Natural killer cell (primary cell): ENCODE results near the gene HK1. TPM values are rescaled to one million over a fixed set of nuclear protein-coding genes. Genes with fewer than 3 reads are reported as not detected.

Experiments used
- ATAC-seq, 3 donors: fragments of 150-1000 bp in 2 of 3; fragments of 200-7000 bp in 1 of 3; cut with Tn5 transposase; 1 replicate in 1 of 3; 2 replicates in 2 of 3; pipeline ENCODE4 v1.10.0; 2021; ENCODE audit warnings: mild to moderate bottlenecking in 2 of 3, moderate library complexity in 2 of 3
- DNase-seq, 2 donors: peaks; one replicate each; pipeline versions ENCODE4 v3.0.0 to v3.0.0-alpha.2; 2013 to 2021; ENCODE audit warnings: mixed read lengths in 1 of 2
- H3K27ac ChIP-seq: one replicate; pipeline ENCODE4 v1.5.1; 2013; ENCODE audit warnings: mild to moderate bottlenecking, low read length
- H3K27me3 ChIP-seq: one replicate; pipeline ENCODE4 v1.6.1; 2013; ENCODE audit warnings: low read length; ENCODE audit not compliant: control insufficient read depth, insufficient read depth
- H3K36me3 ChIP-seq: one replicate; pipeline ENCODE4 v1.6.1; 2013; ENCODE audit warnings: low read length; ENCODE audit not compliant: control insufficient read depth, insufficient read depth
- H3K4me1 ChIP-seq: one replicate; pipeline ENCODE4 v1.6.1; 2013; ENCODE audit warnings: low read length; ENCODE audit not compliant: control insufficient read depth, insufficient read depth
- H3K4me3 ChIP-seq: one replicate; pipeline ENCODE4 v1.5.1; 2013; ENCODE audit warnings: low read length
- H3K9me3 ChIP-seq: one replicate; pipeline ENCODE4 v1.6.1; 2013; ENCODE audit warnings: low read length; ENCODE audit not compliant: control insufficient read depth, insufficient read depth
- H3K27ac Mint-ChIP-seq, 2 donors: one replicate each; pipeline ENCODE4 v1.8.0; 2022; ENCODE audit warnings: mild to moderate bottlenecking in 2 of 2, mixed read lengths in 2 of 2, moderate library complexity in 1 of 2
- H3K27me3 Mint-ChIP-seq, 2 donors: one replicate each; pipeline ENCODE4 v1.8.0; 2022; ENCODE audit warnings: low read depth in 2 of 2, mixed read lengths in 2 of 2
- H3K36me3 Mint-ChIP-seq: one replicate; pipeline ENCODE4 v1.8.0; 2022; ENCODE audit warnings: mixed read lengths
- H3K4me1 Mint-ChIP-seq, 2 donors: one replicate each; pipeline ENCODE4 v1.8.0; 2022; ENCODE audit warnings: mixed read lengths in 2 of 2
- H3K4me3 Mint-ChIP-seq: one replicate; pipeline ENCODE4 v1.8.0; 2022; ENCODE audit warnings: mild to moderate bottlenecking, moderate library complexity, mixed read lengths
- H3K9me3 Mint-ChIP-seq, 2 donors: one replicate each; pipeline ENCODE4 v1.8.0; 2022; ENCODE audit warnings: mixed read lengths in 2 of 2
- CTCF ChIP-seq: fragments of 200-600 bp; IDR thresholded peaks from one replicate; pipeline ENCODE4 v1.8.0; 2022; ENCODE audit warnings: antibody characterized with exemption
- WGBS: methylation state at CpG from one replicate; pipeline ENCODE4 v1.1.7; 2013; ENCODE audit warnings: missing lambda C conversion rate; ENCODE audit not compliant: insufficient coverage; 5-methylcytosine and 5-hydroxymethylcytosine counted together
- intact Hi-C: fragments of 100-400 bp; cut with micrococcal nuclease; formaldehyde crosslinking; loops from one replicate; pipeline ENCODE4 v1.14.2; 2022
- total RNA-seq, 4 donors: library from RNA; stranded (reverse); fragments of 120-200 nt in 1 of 4; gene quantifications; one replicate each; pipeline versions ENCODE4 v1.2.3 to v1.2.4, GENCODE V29; 2013 to 2022

The HK1 gene
- total RNA-seq, 3 donors from 2014 or later (not counting 1 experiment from before 2014, with no cell fraction given) = 58.4 to 72.6 (median 69.5) TPM

GRCh38 chr10:69415049-69415448 is 136.8 kb downstream of the HK1 start:
- Histone ChIP-seq H3K4me3 (no peak overlapping the region), H3K36me3 (no peaks in the 10 kb centered on the region), H3K27ac (no peak overlapping the region), H3K27me3 (no peaks in the 10 kb centered on the region), H3K4me1 (peaks cover 5% of the 10 kb centered on the region), H3K9me3 (no peaks in the 10 kb centered on the region)
- Mint-ChIP-seq H3K4me1 (peaks cover 0 to 4% of the 10 kb centered on the region in 2 donors), H3K36me3 (no peaks in the 10 kb centered on the region), H3K4me3 (no peak overlapping the region), H3K27ac (no peak overlapping the region), H3K27me3 (peaks cover 0 to 12% of the 10 kb centered on the region in 2 donors), H3K9me3 (no peaks in the 10 kb centered on the region)
- intact Hi-C loops = no loop called here
- DNase-seq (no peak), ATAC-seq (no peak)
- 92% methylated on average over 13 of the region's 13 CpGs for WGBS
- TF ChIP-seq CTCF = no peak

GRCh38 chr10:69415951-69416350 is 137.7 kb downstream of the HK1 start:
- Mint-ChIP-seq H3K4me1 (peaks cover 0 to 4% of the 10 kb centered on the region in 2 donors), H3K27me3 (peaks cover 0 to 12% of the 10 kb centered on the region in 2 donors), H3K27ac (no peak overlapping the region), H3K36me3 (no peaks in the 10 kb centered on the region), H3K4me3 (no peak overlapping the region), H3K9me3 (no peaks in the 10 kb centered on the region)
- no peak for DNase-seq
- no peak for TF ChIP-seq CTCF
- WGBS = 94% methylated on average over 10 of the region's 10 CpGs
- Histone ChIP-seq H3K9me3 (no peaks in the 10 kb centered on the region), H3K27ac (no peak overlapping the region), H3K4me3 (no peak overlapping the region), H3K27me3 (no peaks in the 10 kb centered on the region), H3K36me3 (no peaks in the 10 kb centered on the region), H3K4me1 (peaks cover 5% of the 10 kb centered on the region)
- ATAC-seq = no peak
- intact Hi-C loops = no loop called here

- Histone ChIP-seq H3K27ac (no peak within 1 kb of the TSS), H3K9me3 (no peaks in the 10 kb centered on the region), H3K27me3 (no peaks in the 10 kb centered on the region), H3K4me3 (no peak within 1 kb of the TSS), H3K4me1 (peaks cover 5% of the 10 kb centered on the region), H3K36me3 (no peaks in the 10 kb centered on the region)
- no peak for DNase-seq
- WGBS = 88% methylated on average over 10 of the region's 10 CpGs
- Mint-ChIP-seq H3K4me1 (peaks cover 0 to 4% of the 10 kb centered on the region in 2 donors), H3K36me3 (no peaks in the 10 kb centered on the region), H3K27ac (peak within 1 kb of the TSS in 1 of 2 donors; percentile 20), H3K4me3 (no peak within 1 kb of the TSS), H3K9me3 (no peaks in the 10 kb centered on the region), H3K27me3 (peaks cover 0 to 12% of the 10 kb centered on the region in 2 donors)
- intact Hi-C loops = no loop called here
- no peak for TF ChIP-seq CTCF
- no peak for ATAC-seq
Measured at GRCh38 chr10:69416695-69417094, 138.4 kb downstream of the HK1 start, which contains the start of gene TACR2. Gene TACR2, minus strand, starts transcription at chr10:69416918. Its CDS starts 595 bp downstream, at chr10:69416323.

GRCh38 chr10:69417542-69417941 is 139.2 kb downstream of the HK1 start:
- intact Hi-C loops = no loop called here
- no peaks in the 10 kb centered on the region for H3K36me3 ChIP-seq
- Mint-ChIP-seq H3K4me1 (peaks cover 0 to 4% of the 10 kb centered on the region in 2 donors), H3K27me3 (peaks cover 6 to 12% of the 10 kb centered on the region in 2 donors), H3K36me3 (no peaks in the 10 kb centered on the region), H3K9me3 (no peaks in the 10 kb centered on the region), H3K4me3 (no peak overlapping the region), H3K27ac (peak overlapping the region in 1 of 2 donors; percentile 20)
- 87% methylated on average over 11 of the region's 11 CpGs for WGBS
- ATAC-seq = no peak
- TF ChIP-seq CTCF = no peak
- no peak overlapping the region for H3K4me3 ChIP-seq
- peaks cover 5% of the 10 kb centered on the region for H3K4me1 ChIP-seq
- H3K9me3 ChIP-seq = no peaks in the 10 kb centered on the region
- H3K27ac ChIP-seq = no peak overlapping the region
- no peaks in the 10 kb centered on the region for H3K27me3 ChIP-seq
- no peak for DNase-seq
